ENCODE measurements around the gene KRTAP9-6.

KRTAP9-6 gene

GRCh38 chr17:41315204-41315794 is 50.1 kb downstream of the KRTAP9-6 start, which contains the start of gene KRTAP17-1:
Gene KRTAP17-1, minus strand, starts transcription at chr17:41315710. Its CDS starts 60 bp downstream, at chr17:41315650.
- DNase-seq (ENCODE audit: low read depth, low spot score) = no peak
- no peak within 1 kb of the TSS for H3K27ac ChIP-seq

Measured in epithelial cell of prostate (primary cell).